ENCODE results near the gene P2RX6.
"Not testable (repeated sequence)": the region's sequence is repeated elsewhere in the genome, so short reads cannot be mapped to it uniquely, and the experiment has no call there.

The P2RX6 gene

DNA sequence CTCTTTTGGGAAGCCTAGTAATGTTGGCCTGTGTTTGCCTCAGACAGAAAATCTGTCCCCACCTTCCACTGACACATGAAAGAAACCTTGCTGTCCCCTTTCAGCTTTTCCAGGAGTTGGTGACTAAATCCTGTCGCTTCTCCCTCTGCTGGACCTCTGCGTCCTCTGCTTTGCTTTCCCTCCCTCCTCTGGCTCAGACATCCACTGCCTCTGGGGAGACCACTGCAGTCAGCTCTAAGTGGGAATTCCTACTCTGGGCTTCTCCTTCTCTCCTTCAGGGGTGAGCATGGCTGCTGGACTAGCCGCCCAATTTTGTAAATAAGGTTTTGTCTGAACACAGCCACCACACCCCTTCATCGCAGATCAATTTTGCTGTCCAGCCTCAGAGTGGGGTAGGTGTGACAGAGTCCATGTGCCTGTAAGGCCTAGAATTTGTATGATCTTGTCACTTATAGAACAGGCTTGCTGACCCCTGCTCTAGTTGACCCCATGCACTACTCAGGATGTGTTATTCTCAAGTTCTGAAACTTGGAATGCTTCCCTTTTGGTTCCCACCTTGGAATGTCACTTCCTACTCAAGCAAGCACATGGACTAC lies 53.8 kb downstream of the P2RX6 start:
- no peak overlapping the region for H3K4me3 ChIP-seq (ENCODE audit: low read depth, low read length)
- in situ Hi-C loops (cut with HindIII; ENCODE audit: low sequenced_read_pairs) = no loop called here
- DNase-seq (ENCODE audit: low read depth, low spot score) = no peak
- TF ChIP-seq, protein P1, sequence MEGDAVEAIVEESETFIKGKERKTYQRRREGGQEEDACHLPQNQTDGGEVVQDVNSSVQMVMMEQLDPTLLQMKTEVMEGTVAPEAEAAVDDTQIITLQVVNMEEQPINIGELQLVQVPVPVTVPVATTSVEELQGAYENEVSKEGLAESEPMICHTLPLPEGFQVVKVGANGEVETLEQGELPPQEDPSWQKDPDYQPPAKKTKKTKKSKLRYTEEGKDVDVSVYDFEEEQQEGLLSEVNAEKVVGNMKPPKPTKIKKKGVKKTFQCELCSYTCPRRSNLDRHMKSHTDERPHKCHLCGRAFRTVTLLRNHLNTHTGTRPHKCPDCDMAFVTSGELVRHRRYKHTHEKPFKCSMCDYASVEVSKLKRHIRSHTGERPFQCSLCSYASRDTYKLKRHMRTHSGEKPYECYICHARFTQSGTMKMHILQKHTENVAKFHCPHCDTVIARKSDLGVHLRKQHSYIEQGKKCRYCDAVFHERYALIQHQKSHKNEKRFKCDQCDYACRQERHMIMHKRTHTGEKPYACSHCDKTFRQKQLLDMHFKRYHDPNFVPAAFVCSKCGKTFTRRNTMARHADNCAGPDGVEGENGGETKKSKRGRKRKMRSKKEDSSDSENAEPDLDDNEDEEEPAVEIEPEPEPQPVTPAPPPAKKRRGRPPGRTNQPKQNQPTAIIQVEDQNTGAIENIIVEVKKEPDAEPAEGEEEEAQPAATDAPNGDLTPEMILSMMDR (IDR thresholded peaks at IDR 0.05; ENCODE audit: low read depth, low read length) = no peak

DNA sequence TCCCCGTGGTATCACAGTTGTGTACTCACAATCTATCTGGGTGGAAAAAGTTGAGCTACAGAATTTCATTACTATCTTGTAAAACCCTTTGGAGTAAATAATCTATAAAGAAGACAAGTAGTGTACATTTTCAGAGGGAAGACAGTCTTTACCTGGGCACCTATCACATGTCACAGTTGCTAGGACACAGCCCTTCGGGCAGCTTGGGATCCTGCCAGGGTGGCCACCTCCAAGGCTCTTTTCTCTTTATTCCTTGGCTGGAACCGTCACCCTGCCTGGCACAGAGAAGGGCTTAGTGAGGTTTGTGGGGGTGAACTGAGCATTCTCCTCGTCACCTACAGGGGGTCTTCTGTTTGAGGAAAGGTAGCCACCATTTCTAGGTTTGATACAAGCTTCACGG lies 54.4 kb downstream of the P2RX6 start:
- TF ChIP-seq, protein P1 (IDR thresholded peaks at IDR 0.05; ENCODE audit: low read depth, low read length) = no peak
- in situ Hi-C loops (cut with HindIII; ENCODE audit: low sequenced_read_pairs) = no loop called here
- H3K4me3 ChIP-seq (ENCODE audit: low read depth, low read length) = no peak overlapping the region
- DNase-seq (ENCODE audit: low read depth, low spot score) = no peak

DNA sequence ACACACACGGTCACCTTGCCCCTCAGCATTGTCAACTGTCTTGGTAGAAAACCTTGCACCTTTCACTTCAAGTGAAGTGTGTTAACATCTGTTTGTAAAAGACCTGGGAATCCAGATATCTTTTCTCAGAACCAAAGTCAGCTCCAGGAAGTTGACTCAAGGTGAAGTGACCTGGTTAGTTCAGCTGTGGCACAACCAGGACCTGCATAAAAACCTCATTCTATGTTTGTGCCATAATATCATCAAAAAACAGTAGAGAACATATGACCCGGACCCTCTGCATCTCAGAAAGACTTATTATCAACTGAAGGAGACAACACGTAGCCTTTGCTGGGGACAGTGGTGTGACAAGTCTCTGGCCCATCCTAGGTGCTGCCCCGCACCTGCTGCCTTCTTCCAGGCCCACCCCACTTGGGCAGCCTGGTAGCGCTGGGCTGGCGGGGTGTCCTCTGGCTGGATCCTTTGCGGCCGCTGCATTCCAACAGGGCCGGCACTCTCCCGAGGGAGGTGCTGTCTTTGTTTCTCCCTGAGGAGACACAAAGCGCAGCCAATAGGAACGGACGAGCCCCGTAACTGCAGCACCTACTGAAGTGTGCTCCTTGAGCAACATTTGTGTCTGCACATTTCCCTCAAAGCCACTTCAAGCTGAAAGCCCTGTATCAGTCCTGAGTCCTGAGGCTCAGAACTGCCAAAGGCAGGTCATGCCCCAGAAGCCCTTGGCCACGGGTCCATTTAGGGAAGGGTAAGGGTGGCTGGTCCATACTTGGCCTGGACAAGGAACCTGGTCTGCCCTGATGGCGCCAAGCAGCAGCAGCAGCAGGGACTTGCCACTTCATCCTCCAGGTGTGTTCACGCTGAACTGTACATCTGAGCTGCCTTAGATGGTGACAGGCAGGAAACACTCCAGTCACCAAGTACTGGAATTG lies 56.0 kb downstream of the P2RX6 start:
- TF ChIP-seq, protein P1 (IDR thresholded peaks at IDR 0.05; ENCODE audit: low read depth, low read length) = no peak
- no peak for DNase-seq (ENCODE audit: low read depth, low spot score)
- in situ Hi-C loops (cut with HindIII; ENCODE audit: low sequenced_read_pairs) = no loop called here
- no peak overlapping the region for H3K4me3 ChIP-seq (ENCODE audit: low read depth, low read length)

DNA sequence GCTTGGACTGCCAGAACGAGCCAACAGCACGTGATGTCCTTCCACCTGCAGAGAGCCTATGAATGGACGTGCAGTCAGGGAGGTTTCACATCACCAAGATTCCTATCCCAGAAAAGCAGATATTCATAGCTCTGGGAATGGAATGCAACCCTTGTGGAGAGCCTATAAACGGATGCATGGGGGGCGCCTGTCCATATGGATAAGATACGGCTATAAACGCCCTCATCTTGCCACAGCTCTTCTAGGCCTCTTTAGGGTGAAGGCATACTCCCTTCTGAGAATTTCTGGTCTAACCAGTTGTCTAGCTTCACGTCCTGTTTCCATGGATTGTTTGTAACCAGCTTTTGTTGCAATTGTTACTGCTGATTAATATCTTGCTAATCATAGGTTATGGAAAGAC lies 56.8 kb downstream of the P2RX6 start:
- H3K4me3 ChIP-seq (ENCODE audit: low read depth, low read length); in situ Hi-C loops (cut with HindIII; ENCODE audit: low sequenced_read_pairs); DNase-seq (ENCODE audit: low read depth, low spot score): not testable (repeated sequence)

DNA sequence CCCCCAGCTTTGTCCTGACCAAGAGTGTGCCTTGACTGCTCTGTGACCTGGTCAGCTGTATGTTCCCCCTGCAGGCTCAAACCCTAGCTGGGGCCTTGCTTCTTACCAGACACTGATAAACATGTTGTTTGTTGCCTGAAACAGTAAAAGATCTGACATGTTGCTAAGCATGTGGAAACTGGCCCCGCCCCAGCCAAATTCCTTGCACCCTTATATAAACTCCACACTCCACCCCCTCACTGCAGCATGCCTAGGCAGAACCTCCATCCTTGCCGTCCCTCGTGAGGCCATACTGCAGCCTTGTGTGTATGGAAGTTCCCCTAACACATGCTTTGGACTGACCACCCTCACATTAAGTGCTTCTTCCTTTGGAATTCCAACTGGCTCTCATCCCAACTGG lies 58.1 kb downstream of the P2RX6 start:
- DNase-seq (ENCODE audit: low read depth, low spot score) = no peak
- TF ChIP-seq, protein P1 (IDR thresholded peaks at IDR 0.05; ENCODE audit: low read depth, low read length) = no peak
- H3K4me3 ChIP-seq (ENCODE audit: low read depth, low read length) = no peak overlapping the region
- in situ Hi-C loops (cut with HindIII; ENCODE audit: low sequenced_read_pairs) = no loop called here

DNA sequence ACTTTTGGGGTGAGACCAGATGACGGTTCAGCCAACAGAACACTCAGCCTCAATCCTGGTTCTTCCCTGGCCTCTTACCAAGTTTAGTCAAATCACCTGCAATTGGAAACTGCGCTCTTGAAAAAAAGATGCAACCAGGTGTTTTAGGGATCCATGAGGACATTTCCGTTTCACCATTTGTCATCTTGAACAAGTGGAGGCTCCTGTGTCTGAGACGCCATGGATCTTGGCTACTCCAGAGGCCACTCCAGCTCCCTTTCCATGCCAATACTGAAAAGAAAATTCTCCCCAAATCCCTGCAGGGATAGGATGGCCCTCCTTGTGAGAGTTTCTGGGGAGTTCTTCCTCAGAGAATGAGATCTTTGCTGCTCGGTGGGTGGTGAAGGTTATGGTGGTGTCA lies 58.5 kb downstream of the P2RX6 start:
- no peak overlapping the region for H3K4me3 ChIP-seq (ENCODE audit: low read depth, low read length)
- TF ChIP-seq, protein P1 (IDR thresholded peaks at IDR 0.05; ENCODE audit: low read depth, low read length) = no peak
- no peak for DNase-seq (ENCODE audit: low read depth, low spot score)
- in situ Hi-C loops (cut with HindIII; ENCODE audit: low sequenced_read_pairs) = no loop called here

DNA sequence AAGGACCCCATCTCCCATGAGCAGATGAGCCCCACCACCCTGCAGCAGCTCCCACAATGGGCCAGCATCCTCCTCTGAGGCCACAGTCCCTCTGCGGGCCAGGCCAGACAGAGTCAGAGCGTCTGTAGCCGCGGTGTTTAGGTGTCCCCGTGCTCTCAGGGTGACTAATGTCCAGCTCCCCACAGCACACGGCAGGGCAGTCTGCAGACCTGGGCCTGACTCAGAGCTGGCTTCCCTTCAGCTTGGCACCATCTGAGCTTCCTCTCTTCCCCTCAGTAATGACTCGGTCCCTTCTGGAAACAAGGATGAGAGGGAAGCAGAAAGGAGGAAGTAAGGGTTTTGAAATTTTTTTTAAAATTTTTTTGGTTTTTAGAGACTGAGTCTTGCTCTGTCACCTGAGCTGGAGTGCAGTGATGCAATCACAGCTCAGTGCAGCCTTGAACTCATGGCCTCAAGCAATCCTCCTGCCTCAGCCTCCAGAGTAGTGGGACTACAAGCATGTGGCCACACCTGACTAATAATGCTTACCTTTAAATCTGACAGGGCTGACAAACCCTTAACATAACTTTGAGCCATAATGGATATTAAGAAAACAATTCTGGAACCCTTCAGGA lies 59.2 kb downstream of the P2RX6 start:
- H3K4me3 ChIP-seq (ENCODE audit: low read depth, low read length) = no peak overlapping the region
- peak; percentile 72 for DNase-seq (ENCODE audit: low read depth, low spot score)
- TF ChIP-seq, protein P1 (IDR thresholded peaks at IDR 0.05; ENCODE audit: low read depth, low read length) = no peak
- in situ Hi-C loops (cut with HindIII; ENCODE audit: low sequenced_read_pairs) = no loop called here

Data from astrocyte of the spinal cord (primary cell).